GM23338 (cell line): Measurements from ENCODE around the gene CENPX. TPM values are rescaled to one million over a fixed set of nuclear protein-coding genes. Genes with fewer than 3 reads are reported as not detected.

Source experiments
- ATAC-seq: fragments of 200-7000 bp; cut with Tn5 transposase; 3 replicates; pipeline ENCODE4 v1.9.1; 2020
- DNase-seq: peaks from one replicate; pipeline ENCODE4 v3.0.0-alpha.2; 2015; ENCODE audit warnings: low spot score
- H2AFZ ChIP-seq: fragments of 200-600 bp; sonication (generic); 2 replicates; pipeline ENCODE4 v1.8.0; 2016; ENCODE audit warnings: antibody characterized with exemption, mild to moderate bottlenecking, moderate library complexity
- H3F3A ChIP-seq: fragments of 200-600 bp; sonication (generic); replicated peaks from 2 replicates; pipeline ENCODE4 v1.8.0; 2017; ENCODE audit warnings: antibody characterized with exemption, mixed run types, low read depth
- H3K27ac ChIP-seq: fragments of 200-600 bp; sonication (generic); 2 replicates; pipeline ENCODE4 v1.6.1; 2016; ENCODE audit warnings: low read depth
- H3K27me3 ChIP-seq: fragments of 200-600 bp; sonication (generic); 2 replicates; pipeline ENCODE4 v1.8.0; 2016; ENCODE audit warnings: mild to moderate bottlenecking, mixed run types, moderate library complexity; ENCODE audit not compliant: insufficient read depth
- H3K36me3 ChIP-seq: fragments of 200-600 bp; sonication (generic); 2 replicates; pipeline ENCODE4 v1.8.0; 2016; ENCODE audit warnings: mild to moderate bottlenecking; ENCODE audit not compliant: insufficient read depth
- H3K4me1 ChIP-seq: fragments of 200-600 bp; sonication (generic); 2 replicates; pipeline ENCODE4 v1.8.0; 2016; ENCODE audit warnings: mild to moderate bottlenecking, moderate library complexity; ENCODE audit not compliant: insufficient read depth
- H3K4me2 ChIP-seq: fragments of 200-600 bp; sonication (generic); 2 replicates; pipeline ENCODE4 v1.7.1; 2017; ENCODE audit warnings: mixed run types
- H3K4me3 ChIP-seq: fragments of 200-600 bp; sonication (generic); 2 replicates; pipeline ENCODE4 v1.6.1; 2016; ENCODE audit warnings: mixed run types
- H3K79me2 ChIP-seq: fragments of 200-600 bp; sonication (generic); replicated peaks from 2 replicates; pipeline ENCODE4 v1.8.0; 2017; ENCODE audit warnings: mild to moderate bottlenecking; ENCODE audit not compliant: insufficient read depth
- H3K9me2 ChIP-seq: fragments of 200-600 bp; sonication (generic); 2 replicates; pipeline ENCODE4 v1.8.0; 2017; ENCODE audit not compliant: insufficient read depth
- H4K20me1 ChIP-seq: fragments of 200-600 bp; sonication (generic); replicated peaks from 2 replicates; pipeline ENCODE4 v1.8.0; 2017; ENCODE audit warnings: mild to moderate bottlenecking; ENCODE audit not compliant: insufficient read depth
- H3K27ac Mint-ChIP-seq: 2 replicates; pipeline ENCODE4 v1.8.0; 2020; ENCODE audit warnings: inconsistent platforms, mild to moderate bottlenecking, moderate library complexity, mixed read lengths
- H3K27me3 Mint-ChIP-seq: 3 replicates; pipeline ENCODE4 v1.8.0; 2022; ENCODE audit warnings: low read depth, mild to moderate bottlenecking, moderate library complexity, mixed read lengths, inconsistent platforms; ENCODE audit not compliant: insufficient read depth, poor library complexity
- H3K36me3 Mint-ChIP-seq: 3 replicates; pipeline ENCODE4 v1.8.0; 2021; ENCODE audit warnings: low read depth, mild to moderate bottlenecking, inconsistent platforms, moderate library complexity, mixed read lengths
- H3K4me1 Mint-ChIP-seq: 3 replicates; pipeline ENCODE4 v1.8.0; 2020; ENCODE audit warnings: mild to moderate bottlenecking, inconsistent platforms, mixed read lengths
- H3K4me3 Mint-ChIP-seq: 3 replicates; pipeline ENCODE4 v1.8.0; 2021; ENCODE audit warnings: moderate library complexity, mild to moderate bottlenecking, inconsistent platforms, mixed read lengths
- H3K9me3 Mint-ChIP-seq: 3 replicates; pipeline ENCODE4 v1.8.0; 2020; ENCODE audit warnings: moderate library complexity, mild to moderate bottlenecking, inconsistent platforms, mixed read lengths
- CREB1 ChIP-seq: fragments of 250-450 bp; sonication (Bioruptor Pico); IDR thresholded peaks from 2 replicates; pipeline ENCODE4 v1.5.0; 2020; ENCODE audit warnings: low read depth, mild to moderate bottlenecking, moderate library complexity
- EZH2 ChIP-seq: fragments of 200-600 bp; sonication (generic); IDR thresholded peaks from one replicate; pipeline ENCODE4 v1.8.0; 2017; ENCODE audit warnings: antibody characterized with exemption, mild to moderate bottlenecking, low read depth; ENCODE audit not compliant: unreplicated experiment
- EZH2phosphoT487 ChIP-seq: fragments of 200-600 bp; sonication (generic); IDR thresholded peaks from one replicate; pipeline ENCODE4 v1.8.1; 2018; ENCODE audit warnings: antibody characterized with exemption; ENCODE audit not compliant: unreplicated experiment
- JUNB ChIP-seq: IDR thresholded peaks from one replicate; pipeline ENCODE4 v1.6.1; 2016; ENCODE audit warnings: antibody characterized with exemption; ENCODE audit not compliant: unreplicated experiment
- REST ChIP-seq: IDR thresholded peaks from one replicate; pipeline ENCODE4 v1.6.1; 2018; ENCODE audit warnings: antibody characterized with exemption; ENCODE audit not compliant: unreplicated experiment
- ZNF114 ChIP-seq: fragments of 250-450 bp; sonication (Bioruptor Pico); IDR thresholded peaks from 2 replicates; pipeline ENCODE4 v1.5.0; 2020; ENCODE audit warnings: mild to moderate bottlenecking, moderate library complexity
- ZNF331 ChIP-seq: fragments of 250-450 bp; sonication (Bioruptor Pico); IDR thresholded peaks from 2 replicates; pipeline ENCODE4 v1.5.0; 2020; ENCODE audit warnings: low read depth, mild to moderate bottlenecking, moderate library complexity
- ZNF462 ChIP-seq: fragments of 250-450 bp; sonication (Bioruptor Pico); IDR thresholded peaks from 2 replicates; pipeline ENCODE4 v1.5.0; 2020; ENCODE audit warnings: mild to moderate bottlenecking, moderate library complexity
- polyA plus RNA-seq: library from polyadenylated mRNA; unstranded; fragments of >200 nt; fragmentation: Nextera tagmentation; extraction: Ambion mirVana; gene quantifications from 2 replicates; pipeline ENCODE4 v1.2.1, GENCODE V29; 2016
- total RNA-seq: library from RNA; depleted of rRNA; stranded (reverse); fragments of >200 nt; shearing (Covaris generic); gene quantifications from 2 replicates; pipeline ENCODE4 v1.2.3, GENCODE V29; 2014

Gene CENPX
- total and polyA plus RNA-seq, 2 experiments from 2014 or later: 114 to 157 TPM

- H3K4me3 Mint-ChIP-seq: no peak overlapping the region
- no peaks in the 10 kb centered on the region for H3K4me1 Mint-ChIP-seq
- no peak overlapping the region for H3K27ac ChIP-seq
- no peaks in the 10 kb centered on the region for H4K20me1 ChIP-seq
- H3K27me3 ChIP-seq: no peaks in the 10 kb centered on the region
- H3F3A ChIP-seq: no peaks in the 10 kb centered on the region
- TF ChIP-seq CREB1 (CRISPR knock-in tag) (no peak), JUNB (no peak), EZH2phosphoT487 (no peak), EZH2 (no peak), REST (no peak), ZNF114 (CRISPR knock-in tag) (no peak), ZNF462 (CRISPR knock-in tag) (no peak), ZNF331 (no peak)
- H3K4me1 ChIP-seq: no peaks in the 10 kb centered on the region
- no peaks in the 10 kb centered on the region for H3K9me3 Mint-ChIP-seq
- H2AFZ ChIP-seq: no peak overlapping the region
- H3K4me3 ChIP-seq: no peak overlapping the region
- peaks cover 9% of the 10 kb centered on the region for H3K27me3 Mint-ChIP-seq
- no peak overlapping the region for H3K4me2 ChIP-seq
- no peaks in the 10 kb centered on the region for H3K79me2 ChIP-seq
- no peaks in the 10 kb centered on the region for H3K36me3 Mint-ChIP-seq
- H3K9me2 ChIP-seq: no peaks in the 10 kb centered on the region
- no peaks in the 10 kb centered on the region for H3K36me3 ChIP-seq
- DNase-seq (no peak), ATAC-seq (no peak)
- H3K27ac Mint-ChIP-seq: no peak overlapping the region
Observed at GRCh38 chr17:82008941-82009405, 13.7 kb downstream of the CENPX start.
